Fibroblast of lung (primary cell): ENCODE data around the gene CFAP73. TPM values are rescaled to one million over a fixed set of nuclear protein-coding genes. Genes with fewer than 3 reads are reported as not detected.

Experiments
- DNase-seq, 2 donors: peaks; one replicate each; pipeline versions ENCODE4 v3.0.0 to v3.0.0-alpha.2; 2010; ENCODE audit warnings: low read depth in 2 of 2
- H2AFZ ChIP-seq: 2 replicates; pipeline ENCODE4 v1.5.1; 2012; ENCODE audit warnings: low read length, control low read depth, inconsistent platforms
- H3K27ac ChIP-seq: 2 replicates; pipeline ENCODE4 v1.5.1; 2011; ENCODE audit warnings: low read length, control low read depth; ENCODE audit not compliant: insufficient read depth
- H3K27me3 ChIP-seq: 2 replicates; pipeline ENCODE4 v1.5.1; 2011; ENCODE audit warnings: mild to moderate bottlenecking, low read length; ENCODE audit not compliant: control insufficient read depth, insufficient read depth
- H3K36me3 ChIP-seq: 2 replicates; pipeline ENCODE4 v1.5.1; 2011; ENCODE audit warnings: low read length; ENCODE audit not compliant: control insufficient read depth, insufficient read depth
- H3K4me1 ChIP-seq: 2 replicates; pipeline ENCODE4 v1.5.1; 2011; ENCODE audit warnings: low read length; ENCODE audit not compliant: control insufficient read depth, insufficient read depth; ENCODE audit errors: extremely low read depth
- H3K4me2 ChIP-seq: 2 replicates; pipeline ENCODE4 v1.5.1; 2011; ENCODE audit warnings: low read length, control low read depth; ENCODE audit not compliant: insufficient read depth; ENCODE audit errors: extremely low read depth
- H3K4me3 ChIP-seq, 4 experiments: fragments of 200-600 bp in 1 of 4; sonication (generic) in 1 of 4; replicated peaks in 1 of 4; 2 replicates each; pipeline ENCODE4 v1.5.1; 2011 to 2016; ENCODE audit warnings: low read length in 4 of 4, low read depth in 3 of 4, mild to moderate bottlenecking in 3 of 4, control low read depth in 2 of 4, inconsistent platforms in 1 of 4, mixed read lengths in 1 of 4; ENCODE audit not compliant: insufficient read depth in 1 of 4; ENCODE audit errors: control extremely low read depth in 1 of 4
- H3K79me2 ChIP-seq: 2 replicates; pipeline ENCODE4 v1.5.1; 2012; ENCODE audit warnings: mild to moderate bottlenecking, low read length, inconsistent platforms; ENCODE audit not compliant: control insufficient read depth, insufficient read depth
- H3K9ac ChIP-seq: 2 replicates; pipeline ENCODE4 v1.5.1; 2011; ENCODE audit warnings: mild to moderate bottlenecking, low read length, control low read depth; ENCODE audit not compliant: insufficient read depth
- H3K9me3 ChIP-seq: 2 replicates; pipeline ENCODE4 v1.5.1; 2012; ENCODE audit warnings: low read depth, low read length; ENCODE audit not compliant: control insufficient read depth, insufficient read depth
- H4K20me1 ChIP-seq: 2 replicates; pipeline ENCODE4 v1.5.1; 2011; ENCODE audit warnings: low read length; ENCODE audit not compliant: control insufficient read depth, insufficient read depth; ENCODE audit errors: extremely low read depth
- EZH2 ChIP-seq: IDR thresholded peaks from 2 replicates; pipeline ENCODE4 v1.5.1; 2012; ENCODE audit warnings: low read length, control low read depth, mild to moderate bottlenecking; ENCODE audit errors: missing control alignments
- polyA plus RNA-seq, 2 donors: library from polyadenylated mRNA; depleted of rRNA in 1 of 2; stranded (reverse) in 1 of 2; unstranded in 1 of 2; fragments of >200 nt; gene quantifications; 2 replicates each; pipeline ENCODE4 v1.2.1, GENCODE V29; 2011 to 2012; ENCODE audit warnings: missing spikeins in 1 of 2
- total RNA-seq: library from RNA; depleted of rRNA; stranded (reverse); fragments of >200 nt; gene quantifications from 2 replicates; pipeline ENCODE4 v1.2.1, GENCODE V29; 2014
- TF ChIP-seq, protein P1 (sequence below), 2 donors: IDR thresholded peaks in 1 of 2; conservative IDR thresholded peaks in 1 of 2; 1 replicate in 1 of 2; 2 replicates in 1 of 2; pipeline ENCODE4 v1.5.1; 2011 to 2012; ENCODE audit warnings: low read length in 2 of 2, control low read depth in 1 of 2, inconsistent platforms in 1 of 2, low read depth in 1 of 2, mild to moderate bottlenecking in 1 of 2

CFAP73 gene
- total and polyA plus RNA-seq, 2 donors (not counting 1 experiment from before 2014, with no cell fraction given): not detected

DNA sequence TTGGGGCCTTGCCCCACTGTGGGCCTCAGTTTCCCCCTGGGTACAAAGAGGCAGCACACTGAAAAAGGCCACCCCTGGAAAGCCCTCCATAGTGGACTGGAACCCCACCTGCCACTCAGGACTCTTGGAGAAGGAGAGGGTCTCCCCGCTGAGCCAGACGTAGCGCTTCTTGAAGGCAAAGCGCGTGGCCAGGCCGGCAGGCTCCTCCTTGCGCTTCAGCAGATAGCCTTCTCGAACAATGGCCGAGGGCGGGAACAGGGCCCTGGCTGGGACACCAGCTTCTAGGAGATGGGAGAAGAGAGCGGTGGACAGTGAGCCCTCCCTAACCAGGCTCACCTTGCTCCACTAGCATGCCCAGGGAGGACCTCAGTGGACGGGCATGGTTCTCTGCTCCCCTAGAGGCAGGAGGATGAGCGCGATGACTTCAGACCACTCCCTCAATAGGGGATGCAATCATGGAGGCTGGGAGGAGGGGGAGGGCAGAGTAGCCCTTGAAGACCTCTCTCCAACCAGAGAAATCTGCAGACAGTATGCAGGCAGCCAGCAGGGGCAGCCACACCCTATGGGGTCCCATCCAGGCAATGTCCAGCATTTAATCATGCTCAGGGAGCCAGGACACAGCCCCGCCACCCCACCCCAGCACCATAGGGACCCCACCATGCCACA is 43.8 kb upstream of the CFAP73 start:
- Histone ChIP-seq H3K4me2 (no peak overlapping the region), H3K9me3 (no peaks in the 10 kb centered on the region), H3K4me1 (no peaks in the 10 kb centered on the region), H3K9ac (no peak overlapping the region), H3K27me3 (no peaks in the 10 kb centered on the region), H3K79me2 (no peaks in the 10 kb centered on the region), H4K20me1 (no peaks in the 10 kb centered on the region), H2AFZ (no peak overlapping the region), H3K36me3 (no peaks in the 10 kb centered on the region), H3K27ac (no peak overlapping the region), H3K4me3 (no peak overlapping the region)
- TF ChIP-seq EZH2: no peak
- TF ChIP-seq, protein P1, sequence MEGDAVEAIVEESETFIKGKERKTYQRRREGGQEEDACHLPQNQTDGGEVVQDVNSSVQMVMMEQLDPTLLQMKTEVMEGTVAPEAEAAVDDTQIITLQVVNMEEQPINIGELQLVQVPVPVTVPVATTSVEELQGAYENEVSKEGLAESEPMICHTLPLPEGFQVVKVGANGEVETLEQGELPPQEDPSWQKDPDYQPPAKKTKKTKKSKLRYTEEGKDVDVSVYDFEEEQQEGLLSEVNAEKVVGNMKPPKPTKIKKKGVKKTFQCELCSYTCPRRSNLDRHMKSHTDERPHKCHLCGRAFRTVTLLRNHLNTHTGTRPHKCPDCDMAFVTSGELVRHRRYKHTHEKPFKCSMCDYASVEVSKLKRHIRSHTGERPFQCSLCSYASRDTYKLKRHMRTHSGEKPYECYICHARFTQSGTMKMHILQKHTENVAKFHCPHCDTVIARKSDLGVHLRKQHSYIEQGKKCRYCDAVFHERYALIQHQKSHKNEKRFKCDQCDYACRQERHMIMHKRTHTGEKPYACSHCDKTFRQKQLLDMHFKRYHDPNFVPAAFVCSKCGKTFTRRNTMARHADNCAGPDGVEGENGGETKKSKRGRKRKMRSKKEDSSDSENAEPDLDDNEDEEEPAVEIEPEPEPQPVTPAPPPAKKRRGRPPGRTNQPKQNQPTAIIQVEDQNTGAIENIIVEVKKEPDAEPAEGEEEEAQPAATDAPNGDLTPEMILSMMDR (conservative IDR thresholded peaks at IDR 0.05 in 1 of 2, IDR thresholded peaks at IDR 0.05 in 1 of 2; ENCODE audit: low read depth in 1 of 2, low read length in 2 of 2): no peak
- DNase-seq: no peak

DNA sequence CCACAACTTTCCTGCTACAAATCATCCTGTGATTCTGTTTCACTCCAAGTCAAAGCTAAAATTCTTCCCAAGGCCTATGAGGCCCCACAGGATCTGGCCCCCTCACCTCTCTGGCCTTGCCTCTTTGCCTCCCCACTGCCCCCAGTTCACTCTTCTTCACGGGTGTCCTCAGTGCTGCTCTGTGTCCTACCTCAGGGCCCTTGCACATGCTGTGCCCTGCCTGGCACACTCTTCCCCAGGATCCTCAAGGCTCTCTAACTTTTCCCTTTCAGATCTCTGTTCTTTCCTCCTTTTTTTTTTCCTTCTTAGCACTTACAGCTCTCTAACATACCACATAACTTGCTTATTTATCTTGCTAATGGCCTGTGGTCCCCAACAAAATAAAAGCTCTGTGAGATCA is 43.2 kb upstream of the CFAP73 start:
- TF ChIP-seq EZH2: no peak
- TF ChIP-seq, protein P1 (conservative IDR thresholded peaks at IDR 0.05 in 1 of 2, IDR thresholded peaks at IDR 0.05 in 1 of 2; ENCODE audit: low read depth in 1 of 2, low read length in 2 of 2): no peak
- Histone ChIP-seq H3K27ac (no peak overlapping the region), H3K9me3 (no peaks in the 10 kb centered on the region), H3K27me3 (no peaks in the 10 kb centered on the region), H3K9ac (no peak overlapping the region), H4K20me1 (no peaks in the 10 kb centered on the region), H2AFZ (no peak overlapping the region), H3K79me2 (no peaks in the 10 kb centered on the region), H3K4me1 (no peaks in the 10 kb centered on the region), H3K4me3 (no peak overlapping the region), H3K4me2 (no peak overlapping the region), H3K36me3 (no peaks in the 10 kb centered on the region)
- DNase-seq: no peak

DNA sequence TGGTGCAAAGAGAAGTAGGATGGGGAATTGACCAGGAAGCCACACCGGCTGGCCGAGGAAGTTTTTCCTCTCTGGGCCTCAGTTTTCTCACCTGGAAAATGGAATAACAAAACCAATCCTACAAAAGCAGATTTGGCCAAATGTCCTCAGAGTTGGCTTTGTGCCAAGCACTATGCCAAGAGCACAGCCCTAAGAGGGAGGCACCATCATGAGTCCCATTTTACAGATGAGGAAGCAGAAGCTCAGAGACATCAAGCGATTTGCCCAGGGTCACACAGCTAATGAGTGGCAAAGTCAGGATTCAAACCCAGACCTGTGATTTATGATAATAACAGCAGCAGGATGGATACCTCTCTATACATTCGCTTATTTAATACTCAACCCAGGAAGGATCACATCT is 41.2 kb upstream of the CFAP73 start:
- H3K4me2 ChIP-seq: no peak overlapping the region
- no peaks in the 10 kb centered on the region for H3K27me3 ChIP-seq
- H3K36me3 ChIP-seq: no peaks in the 10 kb centered on the region
- TF ChIP-seq EZH2: no peak
- no peak overlapping the region for H2AFZ ChIP-seq
- no peak overlapping the region for H3K27ac ChIP-seq
- no peaks in the 10 kb centered on the region for H3K4me1 ChIP-seq
- H3K9ac ChIP-seq: no peak overlapping the region
- H4K20me1 ChIP-seq: no peaks in the 10 kb centered on the region
- no peaks in the 10 kb centered on the region for H3K9me3 ChIP-seq
- DNase-seq: no peak
- no peaks in the 10 kb centered on the region for H3K79me2 ChIP-seq
- H3K4me3 ChIP-seq: no peak overlapping the region
